Measurements from ENCODE around the gene RHOF.
"Not testable (repeated sequence)": the region's sequence is repeated elsewhere in the genome, so short reads cannot be mapped to it uniquely, and the experiment has no call there.

The RHOF gene

DNA sequence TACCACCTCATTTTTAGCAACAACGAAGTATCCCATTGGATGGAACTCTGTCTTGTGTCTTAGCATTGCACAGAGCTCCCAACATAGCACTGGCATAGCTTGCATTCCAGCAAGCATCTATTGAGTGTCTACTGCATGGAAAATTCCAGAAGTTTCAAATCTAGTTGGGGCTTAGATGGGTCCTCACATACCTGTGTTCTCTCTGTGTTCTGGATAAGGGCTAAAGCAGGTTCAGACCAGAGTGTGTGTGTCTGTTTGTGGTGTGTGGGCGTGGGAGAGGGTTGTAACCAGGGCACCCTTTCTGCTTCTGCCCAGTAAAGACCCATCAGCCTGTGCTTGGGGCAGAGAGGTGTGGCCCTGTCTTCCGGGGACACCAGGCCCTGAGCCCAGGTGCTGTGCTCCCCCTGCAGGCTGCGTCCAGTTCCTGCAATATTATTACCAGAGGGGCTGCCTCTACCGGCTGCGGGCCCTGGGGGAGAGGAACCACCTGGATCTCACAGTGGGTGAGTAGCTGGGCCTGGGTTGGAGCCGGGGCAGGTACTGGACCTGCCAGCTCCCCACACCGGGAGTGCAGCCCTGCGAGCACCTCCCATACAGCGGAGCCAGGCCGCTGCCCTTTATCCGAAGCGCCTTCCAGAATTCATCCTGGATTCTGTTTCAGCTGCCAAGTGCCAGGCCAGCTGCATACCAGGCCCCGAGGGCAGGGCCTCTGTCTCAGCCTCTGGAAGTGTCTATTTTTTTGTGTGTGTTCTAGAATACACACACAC is 20.3 kb downstream of the RHOF start:
- peak; percentile 64 for DNase-seq

DNA sequence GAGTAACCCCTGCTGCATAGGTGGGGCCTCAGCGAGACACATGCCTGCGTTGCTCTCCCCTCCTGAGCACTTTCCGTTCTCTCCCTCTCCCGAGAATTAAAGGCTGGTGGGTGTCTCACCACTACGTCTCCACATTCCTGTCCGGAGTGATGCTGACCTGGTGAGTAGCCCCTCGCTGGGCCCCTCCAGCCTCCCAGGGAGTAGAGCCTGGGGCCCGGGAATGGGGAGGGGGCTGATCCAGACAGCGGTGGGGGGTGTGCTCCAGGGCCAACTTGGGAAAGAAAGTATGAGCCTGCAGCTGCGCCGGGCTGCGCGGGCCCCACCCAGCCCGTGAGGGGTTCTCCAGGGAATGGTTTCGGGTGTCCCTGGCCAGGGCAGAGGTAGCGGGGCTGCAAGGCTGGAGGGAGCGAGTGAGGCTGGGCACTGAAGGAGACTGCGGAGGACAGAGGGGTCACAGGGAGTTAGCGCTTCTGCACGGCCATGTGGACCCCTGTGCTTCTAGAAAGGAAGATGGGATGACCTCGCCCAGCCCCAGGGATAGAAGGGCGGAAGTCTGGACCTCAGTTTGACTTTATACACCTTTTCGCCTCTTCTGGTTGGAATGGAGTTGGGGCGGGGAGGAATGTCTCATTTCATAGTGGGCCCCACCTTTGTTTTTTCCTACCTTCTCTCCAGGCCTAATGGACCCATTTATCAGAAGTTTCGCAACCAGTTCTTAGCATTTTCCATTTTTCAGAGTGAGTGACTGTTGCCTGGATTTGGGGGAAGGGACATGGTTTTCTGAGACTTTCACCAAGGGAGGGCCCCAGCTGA is 22.5 kb downstream of the RHOF start:
- no peak for DNase-seq

DNA sequence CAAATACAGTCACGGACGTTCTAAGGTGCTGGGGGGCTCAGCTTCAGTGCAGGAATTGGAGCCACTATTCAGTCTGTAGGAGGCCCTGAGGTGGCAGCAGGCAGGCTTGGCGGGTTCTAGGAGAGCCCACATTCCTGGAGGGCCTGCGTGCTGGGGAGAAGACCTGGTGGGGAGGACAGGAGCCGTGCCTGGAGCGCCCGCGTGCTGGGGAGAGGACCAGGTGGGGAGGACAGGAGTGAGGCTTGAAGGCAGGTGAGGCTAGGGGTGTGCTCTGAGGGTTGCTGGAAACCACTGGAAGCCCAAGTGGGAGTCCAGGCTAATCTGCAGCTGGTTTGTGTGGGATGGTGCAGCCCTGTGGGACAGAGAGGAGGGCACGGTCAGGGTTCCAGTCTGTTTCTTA is 23.1 kb downstream of the RHOF start:
- DNase-seq = no peak

DNA sequence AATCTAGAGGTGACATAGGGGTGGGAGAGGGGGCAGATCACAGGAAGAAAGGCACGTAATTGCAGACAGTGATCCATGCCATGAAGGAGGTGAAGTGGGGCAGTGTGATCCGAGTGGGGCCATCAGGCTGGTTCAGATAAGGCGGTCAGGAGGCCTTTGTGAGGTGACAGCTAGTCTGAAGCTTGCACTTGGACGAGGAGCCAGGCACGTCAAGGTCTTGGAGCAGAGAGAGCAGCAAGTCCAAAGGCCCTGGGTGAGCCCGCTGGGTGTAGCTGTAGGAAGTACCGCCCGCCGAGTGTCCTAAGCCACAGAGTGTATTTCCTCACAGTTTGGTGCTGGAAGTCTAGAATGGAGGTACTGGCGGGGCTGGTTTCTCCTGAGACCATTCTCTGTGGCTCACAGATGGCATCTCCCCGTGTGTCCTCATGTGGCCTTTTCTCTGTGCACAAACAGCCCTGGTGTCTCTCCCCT is 23.6 kb downstream of the RHOF start:
- no peak for DNase-seq

DNA sequence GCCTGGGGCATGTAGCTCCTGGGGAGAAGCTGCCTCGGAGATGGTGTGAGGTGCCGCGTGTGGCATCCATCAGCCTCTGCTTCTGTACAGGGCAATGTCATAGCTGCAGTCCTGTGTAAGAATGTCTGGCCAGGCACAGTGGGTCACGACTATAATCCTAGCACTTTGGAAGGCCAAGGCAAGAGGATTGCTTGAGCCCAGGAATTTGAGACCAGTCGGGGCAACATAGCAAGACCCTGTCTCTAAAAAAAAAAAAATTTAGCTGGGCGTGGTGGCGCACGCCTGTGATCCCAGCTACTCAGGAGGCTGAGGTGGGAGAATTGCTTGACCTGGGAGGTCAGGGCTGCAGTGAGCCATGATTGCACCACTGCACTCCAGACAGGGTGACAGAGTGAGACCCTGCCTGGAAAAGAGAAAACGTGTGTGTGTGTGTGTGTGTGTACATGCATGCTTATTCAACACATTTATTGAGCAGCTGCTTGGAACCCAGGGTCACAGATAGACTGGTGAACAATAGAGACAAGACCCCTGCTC is 24.1 kb downstream of the RHOF start:
- DNase-seq = no peak

DNA sequence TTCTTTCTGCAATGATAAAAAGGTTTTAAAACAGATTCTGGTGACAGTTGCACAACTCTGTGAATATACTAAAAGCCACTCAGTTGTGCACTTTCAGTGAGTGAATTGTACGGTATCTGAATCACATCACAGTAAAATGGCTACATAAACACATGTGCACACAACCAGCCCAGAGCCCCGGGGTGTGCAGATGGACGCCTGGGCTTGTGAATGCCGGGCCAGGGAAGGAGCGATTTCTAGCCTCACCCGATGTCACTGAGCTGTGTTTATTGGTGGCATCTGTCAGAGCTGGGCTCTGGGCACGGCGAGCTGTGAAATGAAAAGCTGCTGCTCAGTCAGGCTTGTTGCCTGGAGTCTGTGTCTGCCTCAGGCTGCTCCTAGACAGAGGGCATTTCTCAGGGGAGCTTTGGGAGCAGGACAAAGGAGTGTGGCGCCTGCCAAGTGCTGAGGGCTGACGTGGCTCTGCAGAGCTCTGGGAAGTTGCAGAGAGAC is 25.9 kb downstream of the RHOF start:
- DNase-seq = no peak

DNA sequence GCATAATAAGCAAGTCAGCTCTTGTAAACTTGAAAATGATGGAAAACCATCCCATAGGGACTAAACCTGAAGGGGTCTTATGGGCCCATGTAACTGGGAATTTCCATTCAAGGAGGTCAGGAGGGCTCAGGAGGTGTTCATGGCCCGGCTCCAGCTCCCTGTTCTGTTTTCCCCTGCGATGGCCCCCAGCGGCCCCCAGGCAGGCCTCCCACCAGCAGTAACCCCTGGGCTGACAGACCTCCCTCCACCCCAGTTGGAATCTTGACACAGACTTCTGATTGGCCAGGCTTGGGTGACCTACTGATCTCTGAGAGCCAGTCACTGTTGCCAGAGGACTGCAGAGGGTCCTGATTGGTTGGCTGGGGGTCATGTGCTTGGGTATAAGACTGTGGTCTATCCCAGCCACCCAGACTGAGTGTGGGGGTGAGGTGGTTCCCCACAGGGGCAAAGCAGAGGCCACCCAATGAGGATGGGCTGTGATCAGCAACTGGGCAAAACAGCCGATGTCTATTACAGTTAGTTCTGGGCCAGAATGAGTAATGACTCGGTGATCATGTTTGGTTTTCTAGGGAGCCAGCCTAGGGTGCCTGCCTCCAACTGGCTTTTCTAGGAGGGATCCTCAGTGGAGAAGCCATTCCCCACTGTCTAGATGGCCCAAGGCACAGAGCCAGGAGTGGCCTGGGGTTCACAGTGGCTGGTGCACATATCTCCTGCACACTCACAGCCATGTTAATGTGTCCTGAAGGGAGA is 27.0 kb downstream of the RHOF start:
- DNase-seq = no peak

DNA sequence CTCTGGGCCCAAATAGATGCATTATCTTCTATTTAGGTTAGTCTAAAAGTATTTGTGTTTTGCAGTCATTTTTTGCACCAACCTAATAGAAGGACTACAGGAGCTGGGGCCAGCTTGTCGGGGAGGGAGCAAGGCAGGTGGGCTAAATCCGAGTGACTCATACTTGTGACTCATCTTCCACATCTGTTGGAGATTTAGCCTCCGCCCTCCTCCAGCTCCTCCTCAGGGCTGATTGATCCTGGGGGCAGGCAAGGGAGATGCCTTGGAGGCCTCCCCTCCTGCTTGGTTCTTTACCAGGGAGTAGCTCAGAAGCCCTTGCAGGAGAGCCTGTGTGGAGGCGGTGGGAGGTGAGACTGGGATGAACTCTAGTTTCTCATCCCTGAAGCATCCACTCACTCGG is 27.9 kb downstream of the RHOF start:
- no peak for DNase-seq

DNA sequence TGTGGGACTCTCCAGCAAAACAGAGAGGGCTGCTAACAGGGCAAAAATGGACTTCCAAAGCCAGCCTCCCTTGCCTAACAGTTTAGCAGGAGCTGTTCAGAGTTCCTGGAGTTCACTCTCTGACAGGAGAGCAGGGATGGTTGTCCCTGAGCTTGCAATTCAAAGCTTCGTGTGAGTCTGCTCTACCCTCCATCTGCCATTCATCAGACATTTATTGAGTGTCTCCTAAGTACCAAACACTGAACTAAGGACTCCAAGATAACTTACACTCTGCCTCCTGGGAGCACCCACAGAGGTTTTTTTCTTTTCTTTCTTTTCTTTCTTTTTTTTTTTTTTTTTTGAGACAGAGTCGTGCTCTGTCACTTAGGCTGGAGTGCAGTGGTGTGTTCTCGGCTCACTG is 28.7 kb downstream of the RHOF start:
- DNase-seq = no peak

DNA sequence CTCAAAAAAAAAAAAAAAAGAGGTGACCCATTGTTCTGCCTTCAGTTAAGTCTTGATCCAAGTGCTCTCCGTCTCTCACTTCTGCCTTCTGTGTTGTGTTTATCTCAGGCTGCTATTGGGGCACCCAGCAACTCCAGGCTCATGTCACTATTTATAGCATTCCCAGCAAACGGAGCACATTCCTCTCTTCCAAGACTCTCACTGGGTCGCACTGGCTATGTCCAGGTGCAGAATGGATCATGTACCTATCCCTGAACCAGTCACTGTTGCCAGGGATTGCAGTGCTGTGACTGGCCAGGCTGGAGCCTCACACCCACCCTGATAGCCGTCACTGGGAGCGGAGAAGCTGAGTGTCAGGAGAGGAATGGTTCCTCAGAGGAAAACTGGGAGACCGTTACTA is 31.2 kb downstream of the RHOF start:
- no peak for DNase-seq

DNA sequence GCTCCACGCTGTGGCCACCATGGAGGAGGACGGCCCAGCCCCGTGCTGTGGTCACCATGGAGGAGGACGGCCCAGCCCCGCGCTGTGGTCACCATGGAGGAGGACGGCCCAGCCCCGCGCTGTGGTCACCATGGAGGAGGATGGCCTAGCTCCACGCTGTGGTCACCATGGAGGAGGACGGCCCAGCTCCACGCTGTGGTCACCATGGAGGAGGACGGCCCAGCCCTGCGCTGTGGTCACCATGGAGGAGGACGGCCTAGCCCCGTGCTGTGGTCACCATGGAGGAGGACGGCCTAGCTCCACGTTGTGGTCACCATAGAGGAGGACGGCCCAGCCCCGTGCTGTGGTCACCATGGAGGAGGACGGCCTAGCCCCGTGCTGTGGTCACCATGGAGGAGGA is 35.0 kb downstream of the RHOF start:
- not testable (repeated sequence) for DNase-seq

DNA sequence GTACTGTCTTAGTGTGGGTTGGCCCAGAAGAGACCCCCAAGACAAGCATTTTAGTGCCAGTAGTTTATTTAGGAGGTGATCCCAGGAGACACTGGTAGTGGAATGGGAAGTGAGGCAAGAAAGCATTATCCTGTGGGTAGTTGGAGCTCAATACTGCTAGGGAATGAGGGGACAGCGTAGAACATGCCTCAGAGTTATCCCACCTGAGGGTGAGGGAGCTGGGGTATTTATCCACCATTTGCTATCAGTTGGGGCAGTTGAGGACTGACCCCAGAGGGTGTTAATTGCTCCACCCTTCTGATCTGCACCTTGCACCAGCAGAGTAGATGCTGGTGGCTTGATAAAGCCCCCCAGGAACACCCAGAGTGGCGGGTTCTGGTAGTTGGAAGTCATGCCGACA is 37.9 kb downstream of the RHOF start:
- no peak for DNase-seq

DNA sequence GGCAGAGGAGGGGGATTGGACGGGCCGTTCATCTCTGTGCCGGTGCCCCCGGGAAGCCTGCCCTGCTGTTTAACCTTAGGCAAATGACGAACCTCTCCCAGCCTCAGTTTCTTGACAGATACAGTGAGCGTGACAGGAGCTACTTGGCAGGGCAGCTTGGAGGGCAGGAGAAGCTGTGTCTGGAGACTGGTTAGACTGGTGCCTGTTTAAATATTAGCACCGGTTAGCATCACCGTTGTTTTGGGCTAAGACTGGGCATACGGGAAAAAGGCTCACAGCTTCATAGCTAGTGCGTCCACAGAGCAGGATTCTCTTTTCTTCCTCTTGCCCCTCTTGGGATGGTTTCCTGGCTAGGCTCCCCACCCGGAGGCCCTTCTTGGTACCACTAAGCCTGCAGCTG is 38.7 kb downstream of the RHOF start:
- DNase-seq = no peak

DNA sequence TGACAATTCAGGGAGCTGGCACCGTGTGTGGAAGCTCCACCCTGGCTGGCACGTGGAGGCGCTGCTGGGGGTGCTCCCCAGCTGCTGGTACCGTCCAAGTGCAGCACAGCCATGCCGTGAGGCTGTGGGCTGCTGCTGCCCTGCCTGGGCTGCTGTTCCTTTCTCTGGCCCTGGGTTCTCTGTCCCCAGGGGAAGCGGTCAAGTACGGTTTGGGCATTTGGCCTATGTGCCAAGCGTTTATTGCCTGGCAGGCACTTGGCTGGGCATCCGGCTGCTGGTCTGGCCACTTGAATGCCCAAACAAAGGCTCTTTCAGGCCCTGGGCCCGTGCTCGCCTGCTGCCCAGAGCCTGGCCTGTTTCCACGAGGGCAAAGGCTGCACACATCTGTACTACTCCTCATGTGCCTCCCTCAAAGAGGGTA is 39.6 kb downstream of the RHOF start:
- DNase-seq = no peak

DNA sequence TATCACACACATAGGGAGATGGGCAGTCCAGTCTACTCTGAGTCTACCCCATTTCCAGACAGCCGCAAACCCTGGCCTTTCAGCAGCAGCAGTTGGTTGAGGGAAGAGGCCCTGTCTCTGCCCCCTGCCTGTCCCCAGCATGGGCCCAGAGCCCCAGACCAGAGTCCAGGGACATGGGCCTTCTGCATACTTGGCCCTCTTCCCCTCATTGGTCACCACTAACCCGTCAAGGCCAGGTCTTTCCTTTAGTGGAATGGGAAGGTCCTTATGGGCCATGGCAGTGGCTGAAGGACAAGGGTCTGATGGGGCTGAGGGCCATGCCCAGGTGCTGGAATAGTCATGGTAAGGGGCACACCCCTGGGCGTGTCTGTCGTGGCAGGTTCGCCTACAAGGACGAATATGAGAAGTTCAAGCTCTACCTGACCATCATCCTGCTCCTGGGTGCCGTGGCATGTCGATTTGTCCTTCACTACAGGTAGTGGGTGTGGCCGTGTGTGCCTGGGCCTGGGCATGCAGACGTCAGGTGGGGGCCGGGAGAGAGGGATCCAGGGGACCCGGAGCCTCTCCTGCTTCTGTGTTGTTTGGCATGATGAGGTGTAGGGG is 41.6 kb downstream of the RHOF start:
- DNase-seq = no peak

DNA sequence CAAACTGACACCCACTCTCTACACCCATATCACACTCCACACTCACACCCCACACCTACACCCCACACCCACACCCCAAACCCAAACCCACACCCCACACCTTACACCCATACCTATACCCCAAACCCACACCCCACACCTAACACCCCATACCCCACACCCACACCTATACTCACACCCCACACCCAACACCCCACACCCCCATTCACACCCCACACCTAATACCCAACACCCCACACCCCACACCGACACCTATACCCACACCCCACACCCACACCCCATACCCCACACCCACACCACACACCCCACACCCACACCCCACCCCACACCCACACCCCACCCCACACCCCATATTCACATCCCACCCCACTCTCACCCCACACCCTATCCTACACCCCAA is 42.5 kb downstream of the RHOF start:
- no peak for DNase-seq

DNA sequence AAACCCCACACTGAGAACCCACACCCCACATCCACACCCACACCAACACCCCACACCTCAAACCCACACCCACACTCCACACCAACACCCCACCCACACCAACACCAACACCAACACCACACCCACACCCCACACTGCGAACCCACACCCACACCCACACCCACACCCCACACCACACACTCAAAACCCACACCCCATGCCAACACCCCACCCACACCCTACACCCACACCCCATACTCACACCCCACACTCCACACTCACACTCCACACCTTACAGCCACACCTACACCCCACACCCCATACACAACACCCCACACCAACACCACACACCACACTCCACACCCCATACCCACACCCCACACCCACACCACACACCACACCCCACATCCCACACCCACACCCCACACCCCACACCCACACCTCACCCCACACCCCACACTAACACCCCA is 43.0 kb downstream of the RHOF start:
- DNase-seq = no peak

DNA sequence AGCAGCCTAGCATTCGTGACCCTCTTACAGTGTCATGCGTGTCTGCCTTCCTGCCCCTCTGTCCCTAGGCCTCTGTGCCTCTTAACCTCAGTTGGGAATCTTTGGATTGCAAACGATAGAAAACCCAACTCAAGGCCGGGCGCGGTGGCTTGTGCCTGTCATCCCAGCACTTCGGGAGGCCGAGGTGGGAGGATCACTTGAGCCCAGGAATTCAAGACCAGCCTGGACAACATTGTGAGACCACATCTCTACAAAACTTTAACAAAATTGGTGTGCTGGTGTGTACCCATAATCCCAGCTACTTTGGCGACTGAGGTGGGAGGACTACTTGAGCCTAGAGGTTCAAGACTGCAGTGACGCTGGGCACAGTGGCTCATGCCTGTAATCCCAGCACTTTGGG is 44.2 kb downstream of the RHOF start:
- no peak for DNase-seq

DNA sequence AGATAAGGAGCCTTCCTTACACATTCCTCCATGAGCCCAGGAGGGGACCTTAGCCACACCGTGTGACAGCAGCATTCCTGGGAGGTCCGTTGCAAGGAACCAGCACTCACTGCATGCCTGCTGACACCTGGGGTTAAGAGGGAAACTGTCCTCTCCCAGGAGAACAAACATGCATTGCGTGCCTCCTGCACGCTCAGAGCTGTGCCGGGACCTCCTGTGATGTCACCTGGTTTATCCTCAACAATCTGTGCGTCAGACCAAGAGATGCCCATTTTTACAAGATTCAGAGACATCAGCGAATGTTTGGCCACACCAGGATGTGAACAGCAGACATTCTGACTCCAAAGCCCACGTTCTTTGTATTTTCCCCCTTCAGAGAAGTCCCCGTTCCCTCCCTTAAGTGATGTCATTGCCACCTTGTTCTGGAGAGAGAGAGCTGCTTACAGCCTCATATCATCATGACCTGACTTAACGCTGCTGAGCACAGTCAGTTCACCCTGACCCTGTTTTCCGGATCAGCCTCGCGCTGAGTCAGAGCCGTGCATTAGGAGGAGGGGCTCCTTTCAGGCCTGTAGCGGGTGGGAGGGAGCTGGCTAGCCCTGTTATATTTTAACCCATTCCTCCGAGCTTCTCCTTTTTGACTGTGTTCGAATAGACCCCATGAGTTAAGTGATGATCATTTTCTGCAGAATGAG is 44.8 kb downstream of the RHOF start:
- no peak for DNase-seq

DNA sequence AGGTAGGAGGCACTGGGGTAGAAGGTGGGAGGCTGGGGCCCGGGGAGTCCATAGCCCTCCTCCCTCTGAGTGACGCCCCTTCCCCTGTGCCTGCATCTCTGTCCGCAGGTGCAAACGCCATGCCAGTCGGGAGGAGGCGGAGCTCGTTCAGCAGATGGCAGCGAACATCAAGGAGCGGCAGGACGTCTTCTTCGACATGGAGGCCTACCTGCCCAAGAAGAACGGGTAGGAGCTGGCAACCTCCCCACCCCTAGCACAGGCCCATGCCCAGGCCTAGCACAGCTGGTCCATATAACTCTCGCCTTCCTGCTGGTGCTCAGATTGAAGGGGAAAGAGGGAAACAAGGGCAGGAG is 45.3 kb downstream of the RHOF start:
- no peak for DNase-seq

DNA sequence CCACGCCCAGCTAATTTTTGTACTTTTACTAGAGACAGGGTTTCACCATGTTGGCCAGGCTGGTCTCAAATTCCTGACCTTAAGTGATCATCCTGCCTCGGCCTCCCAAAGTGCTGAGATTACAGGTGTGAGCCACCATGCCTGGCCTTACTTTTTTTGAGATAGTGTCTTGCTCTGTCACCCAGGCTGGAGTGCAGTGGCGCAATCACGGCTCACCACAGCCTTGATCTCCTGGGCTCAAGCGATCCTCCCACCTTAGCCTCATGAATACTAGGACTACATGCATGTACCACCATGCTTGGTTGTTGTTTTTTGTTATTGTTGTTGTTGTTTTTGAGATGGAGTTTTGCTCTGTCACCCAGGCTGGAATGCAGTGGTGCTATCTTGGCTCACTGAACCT is 47.9 kb downstream of the RHOF start:
- not testable (repeated sequence) for DNase-seq

DNA sequence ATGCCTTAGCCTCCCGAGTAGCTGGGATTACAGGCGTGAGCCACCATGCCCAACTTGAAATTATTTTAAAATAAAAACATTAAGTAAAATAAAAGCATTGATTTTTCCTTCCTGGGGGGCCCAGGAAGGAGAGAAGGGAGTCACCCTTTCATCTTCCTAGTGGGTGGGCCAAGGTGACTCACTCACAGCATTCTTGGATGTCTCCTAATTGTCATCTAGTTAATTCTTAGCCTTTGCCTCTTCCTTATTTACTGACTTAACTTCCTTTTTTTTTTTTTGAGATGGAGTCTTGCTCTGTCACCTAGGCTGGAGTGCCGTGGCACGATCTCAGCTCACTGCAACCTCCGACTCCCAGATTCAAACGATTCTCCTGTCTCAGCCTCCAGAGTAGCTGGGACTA is 51.7 kb downstream of the RHOF start:
- no peak for DNase-seq
